SK-N-SH (cell line): Measurements from ENCODE around the gene ELOVL6.

Source experiments
- RCOR1 ChIP-seq: fragments of 150-350 bp; IDR thresholded peaks from 2 replicates; pipeline ENCODE4 v1.6.1; 2017; ENCODE audit warnings: antibody characterized with exemption, low read length
- TF ChIP-seq, protein P1 (sequence below): IDR thresholded peaks from 2 replicates; pipeline ENCODE4 v1.4.0; 2012; ENCODE audit warnings: low read depth, borderline replicate concordance
- TF ChIP-seq, protein P2 (sequence below): fragments of 200-600 bp; sonication (generic); IDR thresholded peaks from 2 replicates; pipeline ENCODE4 v1.6.1; 2017; ENCODE audit warnings: antibody characterized with exemption, mild to moderate bottlenecking, moderate library complexity

DNA sequence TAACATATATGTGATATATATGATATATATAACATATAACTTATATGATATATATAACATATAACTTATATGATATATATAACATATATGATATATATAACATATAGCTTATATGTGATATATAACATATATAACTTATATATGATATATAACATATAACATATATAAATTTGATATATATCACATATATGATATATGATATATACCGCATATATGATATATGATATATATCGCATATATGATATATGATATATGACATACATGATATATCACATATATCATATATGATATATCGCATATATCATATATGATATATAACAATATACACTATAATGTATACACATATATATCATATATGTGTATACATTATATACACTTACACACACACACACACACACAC, 114.3 kb downstream of the ELOVL6 start:
- no peak for TF ChIP-seq RCOR1
- TF ChIP-seq, protein P1, sequence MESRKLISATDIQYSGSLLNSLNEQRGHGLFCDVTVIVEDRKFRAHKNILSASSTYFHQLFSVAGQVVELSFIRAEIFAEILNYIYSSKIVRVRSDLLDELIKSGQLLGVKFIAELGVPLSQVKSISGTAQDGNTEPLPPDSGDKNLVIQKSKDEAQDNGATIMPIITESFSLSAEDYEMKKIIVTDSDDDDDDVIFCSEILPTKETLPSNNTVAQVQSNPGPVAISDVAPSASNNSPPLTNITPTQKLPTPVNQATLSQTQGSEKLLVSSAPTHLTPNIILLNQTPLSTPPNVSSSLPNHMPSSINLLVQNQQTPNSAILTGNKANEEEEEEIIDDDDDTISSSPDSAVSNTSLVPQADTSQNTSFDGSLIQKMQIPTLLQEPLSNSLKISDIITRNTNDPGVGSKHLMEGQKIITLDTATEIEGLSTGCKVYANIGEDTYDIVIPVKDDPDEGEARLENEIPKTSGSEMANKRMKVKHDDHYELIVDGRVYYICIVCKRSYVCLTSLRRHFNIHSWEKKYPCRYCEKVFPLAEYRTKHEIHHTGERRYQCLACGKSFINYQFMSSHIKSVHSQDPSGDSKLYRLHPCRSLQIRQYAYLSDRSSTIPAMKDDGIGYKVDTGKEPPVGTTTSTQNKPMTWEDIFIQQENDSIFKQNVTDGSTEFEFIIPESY, result no peak
- TF ChIP-seq, protein P2, sequence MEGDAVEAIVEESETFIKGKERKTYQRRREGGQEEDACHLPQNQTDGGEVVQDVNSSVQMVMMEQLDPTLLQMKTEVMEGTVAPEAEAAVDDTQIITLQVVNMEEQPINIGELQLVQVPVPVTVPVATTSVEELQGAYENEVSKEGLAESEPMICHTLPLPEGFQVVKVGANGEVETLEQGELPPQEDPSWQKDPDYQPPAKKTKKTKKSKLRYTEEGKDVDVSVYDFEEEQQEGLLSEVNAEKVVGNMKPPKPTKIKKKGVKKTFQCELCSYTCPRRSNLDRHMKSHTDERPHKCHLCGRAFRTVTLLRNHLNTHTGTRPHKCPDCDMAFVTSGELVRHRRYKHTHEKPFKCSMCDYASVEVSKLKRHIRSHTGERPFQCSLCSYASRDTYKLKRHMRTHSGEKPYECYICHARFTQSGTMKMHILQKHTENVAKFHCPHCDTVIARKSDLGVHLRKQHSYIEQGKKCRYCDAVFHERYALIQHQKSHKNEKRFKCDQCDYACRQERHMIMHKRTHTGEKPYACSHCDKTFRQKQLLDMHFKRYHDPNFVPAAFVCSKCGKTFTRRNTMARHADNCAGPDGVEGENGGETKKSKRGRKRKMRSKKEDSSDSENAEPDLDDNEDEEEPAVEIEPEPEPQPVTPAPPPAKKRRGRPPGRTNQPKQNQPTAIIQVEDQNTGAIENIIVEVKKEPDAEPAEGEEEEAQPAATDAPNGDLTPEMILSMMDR, result no peak
